HG02759 (cell line): ENCODE data around the gene FBXO7.
"Not testable (repeated sequence)": the region's sequence is repeated elsewhere in the genome, so short reads cannot be mapped to it uniquely, and the experiment has no call there.

Experiments used
- ATAC-seq: cut with Tn5 transposase; IDR thresholded peaks from one replicate; pipeline ENCODE4 v1.9.1; 2021; ENCODE audit warnings: mild to moderate bottlenecking, moderate library complexity; ENCODE audit not compliant: unreplicated experiment

FBXO7 gene

DNA sequence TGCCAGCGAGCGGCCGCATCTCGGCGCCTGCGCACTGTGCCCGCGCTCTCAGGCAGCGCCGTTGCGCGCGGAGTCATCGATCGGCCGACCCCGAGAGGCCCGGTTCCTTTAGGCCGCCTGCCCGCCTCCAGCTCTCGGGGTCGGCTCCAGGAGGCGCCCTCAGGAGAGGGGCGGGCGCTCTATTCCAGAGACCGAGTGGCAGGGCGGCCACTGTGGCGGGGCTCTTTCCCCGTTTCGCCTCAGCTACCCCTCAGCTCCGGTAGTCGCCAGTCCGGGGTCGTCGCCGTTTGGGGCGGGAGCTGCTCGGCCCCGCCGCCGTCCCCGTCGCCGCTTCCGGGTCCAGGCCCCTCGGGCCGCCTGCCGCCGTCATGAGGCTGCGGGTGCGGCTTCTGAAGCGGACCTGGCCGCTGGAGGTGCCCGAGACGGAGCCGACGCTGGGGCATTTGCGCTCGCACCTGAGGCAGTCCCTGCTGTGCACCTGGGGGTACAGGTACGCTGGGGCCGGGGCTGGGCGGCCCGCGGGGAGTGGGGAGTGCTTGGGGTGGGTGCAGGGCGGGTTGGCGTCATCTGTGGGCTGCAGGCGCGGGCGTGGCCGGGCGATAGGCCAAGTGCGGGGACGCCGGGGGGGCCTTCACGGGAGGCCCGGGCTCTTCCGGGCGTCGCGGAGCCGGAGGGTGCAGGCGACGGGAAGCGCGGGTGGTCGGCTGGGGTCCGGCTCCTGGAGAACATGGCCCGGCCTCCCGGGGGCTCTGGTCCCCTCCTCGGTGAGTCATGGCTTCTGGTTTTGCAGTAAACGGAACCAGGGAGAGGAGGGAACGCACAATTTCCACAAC, at the start of gene FBXO7:
Gene FBXO7 (plus strand): TSS at position 177 of the 833 bp plus-strand sequence. CDS start 192 bp downstream, at position 369.
- peak; percentile 76 for ATAC-seq

DNA sequence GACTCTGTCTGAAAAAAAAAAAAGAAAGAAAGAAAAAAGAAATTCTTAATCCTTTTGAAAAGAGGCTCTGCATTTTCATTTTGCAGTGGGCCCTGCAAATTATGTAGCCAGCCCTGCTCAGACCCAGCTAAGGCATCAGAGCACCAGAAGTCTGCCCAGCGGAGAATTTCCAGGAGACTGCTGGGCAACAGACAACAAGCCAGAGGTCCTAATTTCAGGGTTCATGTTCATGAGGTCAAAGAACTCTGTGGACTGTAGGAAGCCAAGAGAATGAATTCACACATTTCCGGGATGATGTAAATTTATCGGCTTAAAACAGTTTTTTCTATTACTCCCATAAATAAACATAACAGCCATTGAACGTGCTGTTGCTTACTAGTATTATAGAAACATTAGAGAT, 47.7 kb upstream of the FBXO7 start:
- no peak for ATAC-seq

DNA sequence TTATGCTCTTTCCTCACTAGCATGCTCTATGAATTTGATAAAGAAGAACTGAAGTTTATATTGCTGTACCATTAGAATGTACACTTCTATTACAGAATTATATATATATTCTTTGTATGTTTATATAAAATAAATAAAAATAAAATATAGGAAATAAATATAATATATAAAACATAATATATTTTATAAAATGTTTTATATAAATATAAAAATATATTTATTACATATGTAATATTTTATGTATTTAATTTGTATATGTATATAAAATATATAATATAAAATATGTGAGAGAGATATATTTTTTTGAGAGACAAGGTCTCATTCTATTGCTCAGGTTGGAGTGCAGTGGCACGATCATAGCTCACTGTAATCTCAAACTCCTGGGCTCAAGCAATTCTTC, 44.3 kb upstream of the FBXO7 start:
- ATAC-seq = no peak

DNA sequence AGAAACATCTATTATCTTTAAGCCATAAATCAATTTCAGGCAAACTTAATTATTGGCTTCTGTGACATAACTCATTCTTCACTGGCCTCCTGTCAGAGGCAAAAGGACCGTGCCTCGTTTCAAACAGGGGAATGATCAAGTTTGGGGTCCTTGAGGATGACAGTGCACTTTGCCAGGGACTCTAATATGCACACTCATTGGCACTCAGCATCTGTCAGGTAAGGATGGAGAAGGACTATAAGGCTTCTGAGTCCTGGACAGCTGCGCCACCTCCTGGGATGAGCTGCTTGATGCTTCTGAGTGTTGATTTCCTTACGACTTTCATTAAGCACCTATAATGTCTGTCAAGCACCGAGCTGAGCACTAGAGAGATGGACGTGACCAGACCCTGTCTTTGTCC, 30.5 kb upstream of the FBXO7 start:
- ATAC-seq = no peak

DNA sequence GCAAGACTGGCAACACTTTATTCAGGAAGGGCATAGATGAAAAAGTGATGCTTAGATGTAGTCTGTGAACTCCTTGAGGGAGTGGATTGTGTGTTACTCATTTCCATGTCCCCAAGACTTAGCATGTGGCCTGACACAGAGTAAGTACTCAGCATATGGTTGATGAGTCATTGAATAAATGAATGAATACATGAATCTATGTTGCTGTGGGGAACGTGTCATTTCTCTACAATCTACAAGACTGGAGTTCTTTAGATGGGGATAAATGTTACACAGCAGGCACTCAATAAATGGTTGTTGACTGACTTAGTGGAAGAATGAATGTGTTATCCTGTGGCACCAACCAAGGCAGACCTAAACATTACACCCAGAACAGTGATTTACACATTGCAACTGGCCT, 28.3 kb upstream of the FBXO7 start:
- no peak for ATAC-seq

DNA sequence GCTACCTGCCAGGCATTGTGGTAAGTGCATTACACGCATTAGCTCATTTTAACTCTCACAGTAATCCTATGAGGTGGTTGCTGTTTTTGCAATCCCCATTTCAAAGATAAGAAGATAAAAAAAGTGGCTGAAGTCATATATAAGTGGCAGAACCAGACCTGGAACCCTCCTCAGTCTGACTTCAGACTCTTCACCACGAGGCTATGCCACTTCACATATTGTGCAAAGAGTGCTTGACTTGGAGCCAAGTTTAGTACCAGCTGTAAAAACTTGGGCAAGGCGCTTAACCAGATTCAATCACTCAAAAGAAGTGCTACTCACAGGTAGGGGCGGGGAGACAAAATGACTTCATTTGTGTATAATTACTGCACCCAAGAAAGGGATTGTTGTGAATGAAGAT, 25.6 kb upstream of the FBXO7 start:
- no peak for ATAC-seq

DNA sequence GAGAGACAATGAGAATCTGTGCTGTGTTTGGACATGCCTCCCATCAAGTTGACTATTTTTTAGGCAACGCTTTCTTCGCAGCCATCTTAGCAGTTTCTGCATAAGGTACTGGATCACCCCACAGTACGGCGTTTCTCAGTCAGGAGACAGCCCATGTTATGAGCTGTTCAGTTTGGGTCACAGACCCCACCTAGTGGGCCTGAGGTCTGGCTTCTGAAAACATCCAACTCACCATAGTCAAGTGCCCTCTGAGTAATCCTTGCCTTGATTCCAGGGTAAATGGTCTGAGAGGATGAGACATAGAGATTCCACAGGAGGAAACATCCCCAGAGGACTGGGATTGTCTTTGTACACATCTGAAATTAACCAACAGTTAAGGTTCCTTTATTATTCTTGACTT, 17.6 kb upstream of the FBXO7 start:
- no peak for ATAC-seq

DNA sequence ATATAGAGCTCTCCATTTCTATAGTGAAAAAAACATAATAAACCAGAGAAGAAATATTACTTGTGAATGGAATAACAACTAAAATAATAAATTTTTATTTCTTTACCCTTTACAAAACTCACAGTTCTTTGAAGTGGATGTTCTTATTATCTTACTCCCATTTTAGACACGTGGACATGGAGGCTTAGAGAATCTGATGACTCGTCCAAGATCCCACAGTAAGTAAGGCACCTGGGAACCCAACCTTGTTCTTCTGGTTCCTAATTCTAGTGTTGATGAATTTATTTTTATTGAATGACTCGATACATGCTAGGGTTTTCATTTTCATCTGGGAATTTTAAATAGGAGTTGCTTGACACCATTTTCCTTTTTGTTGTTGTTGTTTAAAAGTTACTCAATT, 12.2 kb upstream of the FBXO7 start:
- no peak for ATAC-seq

DNA sequence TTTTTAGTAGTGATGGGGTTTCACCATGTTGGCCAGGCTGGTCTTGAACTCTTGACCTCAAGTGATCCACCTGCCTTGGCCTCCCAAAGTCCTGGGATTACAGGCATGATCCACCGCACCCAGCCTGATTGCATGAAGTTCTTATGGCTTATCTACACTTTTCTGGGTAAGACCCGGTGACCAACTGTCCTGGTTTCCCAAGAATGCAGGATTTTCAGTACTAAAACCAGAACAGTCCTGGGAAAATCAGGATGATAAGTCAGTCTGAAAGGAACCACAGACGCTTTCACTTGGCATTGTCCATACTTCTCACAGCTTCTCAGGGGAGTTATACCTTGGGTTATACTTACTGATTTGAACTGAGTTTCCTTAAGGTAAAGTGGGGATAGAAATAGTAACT, 8.9 kb upstream of the FBXO7 start:
- ATAC-seq = no peak

DNA sequence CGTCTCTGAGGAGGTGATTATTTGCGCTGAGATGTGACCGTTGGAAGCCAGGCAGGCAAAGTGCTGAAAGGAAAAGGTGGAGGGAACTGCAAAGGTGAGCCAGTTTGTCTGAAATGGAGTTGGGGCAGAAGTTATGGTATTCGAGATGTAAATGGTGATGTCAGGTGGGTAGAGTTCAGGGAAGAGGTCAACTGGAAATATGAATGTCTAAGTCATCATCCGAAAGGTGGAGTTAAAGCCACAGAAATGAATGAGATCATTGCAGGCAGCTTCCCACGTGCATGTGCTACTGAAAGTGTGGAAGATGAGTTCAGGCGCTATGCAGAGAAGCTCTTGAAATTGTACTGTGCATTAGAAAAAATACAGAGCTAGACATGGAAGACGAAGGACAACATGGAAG, 8.1 kb upstream of the FBXO7 start:
- ATAC-seq = no peak

DNA sequence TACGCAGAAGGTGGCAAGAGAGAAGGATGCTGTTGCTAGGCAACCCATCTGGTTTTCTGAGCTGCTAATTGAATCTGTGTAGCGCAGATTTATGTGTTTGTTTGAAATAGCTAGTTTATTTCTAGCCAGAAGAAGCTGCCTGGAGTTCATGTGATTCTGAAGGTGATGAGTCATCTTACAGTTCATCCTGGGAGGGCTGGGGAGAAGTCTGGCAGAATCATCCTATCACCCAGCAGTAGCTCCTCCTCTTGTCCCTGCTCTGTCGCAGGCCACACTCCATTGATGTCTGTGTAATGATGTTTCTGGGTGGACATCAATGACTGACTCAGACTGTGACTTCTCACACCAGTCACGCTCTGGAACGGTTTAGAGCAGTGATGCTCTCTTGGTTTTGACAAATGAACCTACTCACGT, 4.8 kb upstream of the FBXO7 start:
- ATAC-seq = no peak

DNA sequence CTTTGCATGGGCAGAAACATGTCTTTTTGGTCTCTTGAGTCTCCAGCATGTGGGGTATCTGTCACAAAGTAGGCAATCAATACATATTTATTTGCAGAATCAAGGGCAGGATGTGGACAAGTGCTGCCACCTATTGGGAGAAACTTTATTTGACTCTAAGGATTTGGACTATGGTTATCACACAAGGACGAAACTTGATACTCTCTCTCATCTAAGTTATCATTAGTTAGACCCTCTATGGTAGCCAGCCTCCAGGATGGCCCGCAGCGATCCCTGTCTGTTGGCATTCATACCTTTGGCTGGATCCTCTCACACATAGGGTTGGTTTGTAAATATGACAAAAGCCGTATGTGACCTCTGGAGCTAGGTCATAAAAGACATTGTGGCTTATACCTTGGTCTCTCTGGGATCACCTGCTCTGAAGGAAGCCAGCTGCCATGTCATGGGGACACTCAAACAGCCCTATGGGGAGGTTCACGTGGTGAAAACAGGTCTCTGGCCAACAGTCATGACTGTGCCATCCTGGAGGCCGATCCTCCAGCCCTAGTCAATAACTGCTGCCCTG, 1.1 kb upstream of the FBXO7 start:
- ATAC-seq = no peak

DNA sequence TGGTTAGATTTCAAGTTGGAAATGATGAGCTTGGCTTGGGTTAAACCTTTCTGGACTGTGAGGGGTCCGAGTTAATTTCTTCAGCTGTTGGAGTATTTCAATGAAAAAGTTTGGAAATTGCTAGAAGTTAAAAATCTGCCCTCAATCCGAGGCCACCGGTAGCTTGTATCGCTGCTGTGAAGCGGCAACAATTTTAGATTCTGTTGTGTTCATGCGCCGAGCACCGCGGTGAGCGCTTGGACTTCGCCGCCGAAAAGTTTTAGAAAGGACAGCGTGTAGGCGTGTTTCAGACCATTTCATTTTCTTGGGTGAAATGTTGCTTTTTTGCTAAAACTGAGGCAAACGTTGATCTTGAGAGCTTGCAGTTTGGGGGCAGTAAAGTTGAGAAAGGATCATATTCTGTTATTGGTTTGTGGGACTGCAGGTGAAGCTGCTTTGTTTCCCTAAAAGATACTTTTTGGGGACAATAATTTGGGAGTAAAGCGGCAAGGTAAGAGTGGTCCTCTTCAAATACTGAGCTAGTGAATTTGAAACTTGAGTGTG, 928 bp downstream of the FBXO7 start:
- peak; percentile 18 for ATAC-seq

DNA sequence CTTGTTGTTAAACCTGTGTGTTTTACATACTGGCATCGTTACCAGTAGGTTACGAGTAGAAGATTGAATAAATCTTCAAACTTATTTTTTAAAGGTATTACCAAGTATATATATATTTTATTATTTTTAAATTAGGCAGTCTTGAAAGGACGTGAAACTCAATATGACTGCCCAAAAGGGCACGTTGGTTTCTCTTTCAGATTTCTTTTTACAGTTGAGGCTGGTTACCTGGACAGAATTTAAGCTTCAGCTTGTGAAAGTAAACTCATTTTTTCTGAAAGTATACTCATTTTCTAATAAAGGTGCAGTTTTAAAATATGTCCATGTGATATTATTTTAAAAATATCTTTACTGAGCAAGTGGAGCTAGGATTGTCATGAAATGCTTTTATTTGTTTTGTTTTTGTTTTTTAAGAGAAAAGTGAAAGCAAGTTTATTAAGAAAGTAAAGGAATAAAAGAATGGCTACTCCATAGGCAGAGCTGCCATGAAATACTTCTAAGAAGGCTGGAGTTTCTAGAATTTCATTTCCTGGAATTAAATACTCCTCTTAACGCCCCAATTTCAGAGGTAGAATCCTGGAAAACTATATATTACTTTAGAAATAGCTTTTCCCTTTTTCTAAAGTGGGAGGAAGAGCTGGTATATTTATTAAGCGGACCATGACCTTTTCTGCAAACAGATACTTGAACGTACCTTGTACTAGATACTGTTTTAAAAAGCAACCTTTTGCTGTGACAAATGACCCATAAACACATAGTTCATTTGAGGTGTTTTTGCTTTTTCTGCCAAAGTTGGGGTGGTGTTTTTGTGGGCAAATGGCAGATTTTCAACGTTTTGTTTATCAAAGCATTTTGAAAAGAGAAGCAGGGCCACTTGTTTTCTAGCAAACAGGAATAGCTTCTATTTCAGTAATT, 1.9 kb downstream of the FBXO7 start:
- ATAC-seq = no peak

DNA sequence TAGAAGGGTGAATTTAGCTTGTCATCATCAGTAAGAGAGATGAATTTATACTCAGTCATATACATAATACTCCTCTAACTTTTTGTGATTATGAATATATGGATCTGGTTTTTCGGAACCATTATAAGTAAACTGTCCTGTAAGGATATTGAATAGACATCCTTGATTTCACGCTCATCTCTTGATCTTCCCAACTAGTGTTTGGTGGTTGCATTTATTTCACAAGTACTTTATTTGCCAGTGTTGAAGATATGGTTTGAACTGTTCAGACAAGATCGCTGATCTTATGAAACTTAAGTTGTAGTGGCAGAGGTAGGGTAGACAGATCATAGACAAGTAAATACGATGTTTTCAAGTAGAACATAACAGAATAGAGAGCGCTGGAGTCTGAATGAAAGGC, 3.0 kb downstream of the FBXO7 start:
- no peak for ATAC-seq

DNA sequence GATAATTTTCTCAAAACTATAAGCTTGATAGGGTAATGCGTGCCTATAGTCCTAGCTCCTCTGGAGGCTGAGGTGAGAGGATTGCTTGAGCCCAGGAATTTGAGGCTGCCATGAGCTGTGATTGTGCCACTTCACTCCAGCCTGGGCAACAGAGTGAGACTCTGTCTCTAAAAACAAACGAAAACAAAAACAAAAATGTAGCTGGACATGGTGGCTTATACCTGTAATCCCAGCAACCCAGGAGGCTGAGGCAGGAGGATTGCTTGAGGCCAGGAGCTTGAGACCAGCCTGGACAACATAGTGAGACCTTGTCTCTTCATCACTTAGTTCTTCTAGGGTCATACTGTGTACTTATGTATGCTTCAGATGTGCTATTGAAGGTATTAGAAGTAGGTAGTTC, 3.9 kb downstream of the FBXO7 start:
- ATAC-seq = not testable (repeated sequence)

DNA sequence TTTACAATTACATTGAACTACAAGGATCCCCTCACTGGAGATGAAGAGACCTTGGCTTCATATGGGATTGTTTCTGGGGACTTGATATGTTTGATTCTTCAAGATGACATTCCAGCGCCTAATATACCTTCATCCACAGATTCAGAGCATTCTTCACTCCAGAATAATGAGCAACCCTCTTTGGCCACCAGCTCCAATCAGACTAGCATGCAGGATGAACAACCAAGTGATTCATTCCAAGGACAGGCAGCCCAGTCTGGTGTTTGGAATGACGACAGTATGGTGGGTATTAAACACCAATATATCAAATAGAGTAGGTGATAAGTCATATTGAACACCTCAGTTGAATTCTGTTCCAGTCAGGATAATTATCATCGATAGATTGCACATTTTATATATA, 4.4 kb downstream of the FBXO7 start:
- ATAC-seq = no peak

DNA sequence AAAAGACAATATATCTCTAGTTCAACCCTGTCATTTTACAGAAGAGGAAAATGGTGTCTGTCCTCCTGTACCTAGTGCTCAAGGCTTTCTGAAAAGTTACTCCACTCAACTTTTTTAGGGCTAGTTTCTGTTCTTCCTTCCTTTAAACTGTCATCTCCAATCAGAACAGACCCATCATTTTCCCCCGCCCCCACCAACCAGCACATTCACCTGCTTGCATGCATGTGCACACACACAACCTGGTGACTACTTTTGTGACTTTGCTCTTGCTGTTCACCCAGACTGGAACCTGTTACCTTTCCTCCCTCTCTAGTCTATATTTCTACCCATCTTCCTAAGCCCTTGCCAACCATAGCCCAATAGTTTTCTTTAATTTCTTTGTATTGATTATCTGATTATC, 5.6 kb downstream of the FBXO7 start:
- ATAC-seq = no peak

DNA sequence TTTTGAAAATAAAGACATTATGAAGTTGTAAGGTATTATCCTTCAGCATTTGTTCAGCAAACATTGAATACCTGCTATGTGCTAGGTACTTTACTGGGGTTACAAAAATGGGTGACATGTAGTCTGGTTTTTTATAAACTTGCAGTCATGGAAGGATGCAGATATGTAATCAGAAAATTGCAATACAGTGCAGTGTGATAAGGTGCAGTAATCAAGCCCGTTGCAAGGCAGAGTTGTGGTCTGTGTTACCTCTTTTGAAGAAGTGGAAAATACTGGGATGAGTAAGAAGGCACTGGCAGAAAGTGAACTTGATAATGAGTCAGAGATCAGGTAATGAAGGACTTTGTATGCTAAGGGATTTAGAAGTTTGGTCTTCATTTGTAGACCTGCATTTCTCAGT, 8.1 kb downstream of the FBXO7 start:
- ATAC-seq = no peak

DNA sequence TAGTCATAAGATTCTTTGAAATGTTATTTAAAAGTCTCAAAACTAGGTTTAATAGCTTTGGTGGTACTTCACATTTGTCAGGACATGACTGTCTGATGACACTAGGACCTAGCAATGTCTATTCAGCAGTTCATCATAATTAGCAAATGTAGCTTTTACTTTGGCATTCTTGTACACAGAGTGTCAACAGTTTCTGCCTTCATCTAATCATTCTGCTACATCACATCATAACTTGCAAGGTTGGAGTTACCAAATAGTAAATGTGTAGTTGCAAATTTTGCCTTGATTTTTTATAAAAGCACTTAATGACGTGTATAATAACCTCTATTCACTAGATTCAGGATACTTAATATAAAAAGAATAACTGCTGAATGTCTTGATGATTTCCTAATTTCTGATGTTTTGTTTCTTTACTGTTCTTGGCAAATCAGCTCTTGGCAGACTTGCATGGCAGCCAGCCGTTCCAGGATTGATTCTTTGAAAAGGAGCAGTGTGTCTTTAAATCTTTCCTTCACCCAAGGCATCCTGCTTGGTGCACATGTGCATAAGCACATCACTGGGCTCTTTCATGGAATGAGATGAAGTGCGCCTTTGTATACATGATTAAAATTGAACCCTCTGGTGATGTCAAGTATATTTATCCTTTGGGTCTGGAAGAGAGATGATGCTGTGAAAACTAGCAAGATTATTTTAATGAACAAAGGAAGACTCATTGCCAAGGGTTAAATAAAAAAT, 12.2 kb downstream of the FBXO7 start:
- ATAC-seq = no peak

DNA sequence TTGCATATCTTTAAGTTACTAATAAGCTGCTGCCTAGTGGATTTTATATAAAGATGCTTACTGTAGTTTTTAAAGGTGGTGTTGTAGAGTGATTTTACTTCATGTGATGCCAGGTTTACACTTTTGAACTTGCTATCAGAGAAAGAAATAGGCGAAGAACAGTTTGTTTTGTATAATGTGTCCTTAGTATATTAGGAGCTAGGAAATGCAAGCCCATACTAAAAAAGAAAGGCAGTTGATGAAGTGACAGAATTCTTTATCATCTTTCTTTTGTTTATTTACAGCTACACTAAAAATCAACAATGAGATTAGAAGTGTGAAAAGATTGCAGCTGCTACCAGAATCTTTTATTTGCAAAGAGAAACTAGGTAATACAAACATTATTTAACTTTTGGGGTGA, 12.8 kb downstream of the FBXO7 start:
- no peak for ATAC-seq
